GM19397 (cell line): ENCODE measurements around the gene ZNF608.
A peak's percentile ranks its signal among the peaks of the same experiment; 100 is the strongest.

Source experiments
- ATAC-seq: cut with Tn5 transposase; IDR thresholded peaks from one replicate; pipeline ENCODE4 v1.9.1; 2021; ENCODE audit warnings: mild to moderate bottlenecking, moderate library complexity; ENCODE audit not compliant: unreplicated experiment

Gene ZNF608

GRCh38 chr5:124755565-124755964 lies 9.1 kb upstream of the ZNF608 start:
- no peak for ATAC-seq

GRCh38 chr5:124755041-124755440 lies 8.6 kb upstream of the ZNF608 start:
- no peak for ATAC-seq

GRCh38 chr5:124754206-124754927 lies 7.9 kb upstream of the ZNF608 start:
- no peak for ATAC-seq

- no peak for ATAC-seq
Observed at GRCh38 chr5:124752854-124753720, 6.6 kb upstream of the ZNF608 start.

GRCh38 chr5:124751031-124751430 lies 4.6 kb upstream of the ZNF608 start:
- no peak for ATAC-seq

GRCh38 chr5:124748687-124749594 lies 2.5 kb upstream of the ZNF608 start:
- peak; percentile 82 for ATAC-seq

- peak; percentile 60 for ATAC-seq
Observed at GRCh38 chr5:124747791-124748686, 1.6 kb upstream of the ZNF608 start.

GRCh38 chr5:124746916-124747790 lies 714 bp upstream of the ZNF608 start:
- ATAC-seq = no peak

GRCh38 chr5:124745007-124745927 lies 1.2 kb downstream of the ZNF608 start:
- no peak for ATAC-seq

- no peak for ATAC-seq
Observed at GRCh38 chr5:124744170-124744971, 2.1 kb downstream of the ZNF608 start.

- no peak for ATAC-seq
Observed at GRCh38 chr5:124743602-124744169, 2.8 kb downstream of the ZNF608 start.

GRCh38 chr5:124742983-124743601 lies 3.3 kb downstream of the ZNF608 start:
- ATAC-seq = no peak

GRCh38 chr5:124742521-124742920 lies 3.9 kb downstream of the ZNF608 start:
- ATAC-seq = no peak

- no peak for ATAC-seq
Observed at GRCh38 chr5:124741711-124742496, 4.5 kb downstream of the ZNF608 start.

- no peak for ATAC-seq
Observed at GRCh38 chr5:124740991-124741583, 5.4 kb downstream of the ZNF608 start.
